Effector memory CD8-positive, alpha-beta T cell (primary cell): ENCODE measurements around the gene MVB12B.
A peak's percentile ranks its signal among the peaks of the same experiment; 100 is the strongest.

Experiments used
- ATAC-seq: fragments of 150-1000 bp; cut with Tn5 transposase; replicated peaks from 2 replicates; pipeline ENCODE4 v1.10.0; 2021; ENCODE audit warnings: mild to moderate bottlenecking, moderate library complexity
- DNase-seq, 3 experiments: peaks; one replicate each; pipeline ENCODE4 v3.0.0; 2021
- H3K27ac Mint-ChIP-seq, 2 donors: one replicate each; pipeline ENCODE4 v1.8.0; 2022; ENCODE audit warnings: mild to moderate bottlenecking in 2 of 2, mixed read lengths in 2 of 2, moderate library complexity in 2 of 2
- H3K27me3 Mint-ChIP-seq, 2 donors: one replicate each; pipeline ENCODE4 v1.8.0; 2022; ENCODE audit warnings: mixed read lengths in 2 of 2
- H3K36me3 Mint-ChIP-seq: one replicate; pipeline ENCODE4 v1.8.0; 2022; ENCODE audit warnings: mild to moderate bottlenecking, moderate library complexity, mixed read lengths; ENCODE audit not compliant: insufficient read depth
- H3K4me1 Mint-ChIP-seq, 2 donors: one replicate each; pipeline ENCODE4 v1.8.0; 2022; ENCODE audit warnings: low read depth in 2 of 2, mixed read lengths in 2 of 2
- H3K4me3 Mint-ChIP-seq, 2 donors: one replicate each; pipeline ENCODE4 v1.8.0; 2022; ENCODE audit warnings: mild to moderate bottlenecking in 2 of 2, mixed read lengths in 2 of 2, moderate library complexity in 2 of 2
- H3K9me3 Mint-ChIP-seq, 2 donors: one replicate each; pipeline ENCODE4 v1.8.0; 2022; ENCODE audit warnings: mixed read lengths in 2 of 2

The MVB12B gene

DNA sequence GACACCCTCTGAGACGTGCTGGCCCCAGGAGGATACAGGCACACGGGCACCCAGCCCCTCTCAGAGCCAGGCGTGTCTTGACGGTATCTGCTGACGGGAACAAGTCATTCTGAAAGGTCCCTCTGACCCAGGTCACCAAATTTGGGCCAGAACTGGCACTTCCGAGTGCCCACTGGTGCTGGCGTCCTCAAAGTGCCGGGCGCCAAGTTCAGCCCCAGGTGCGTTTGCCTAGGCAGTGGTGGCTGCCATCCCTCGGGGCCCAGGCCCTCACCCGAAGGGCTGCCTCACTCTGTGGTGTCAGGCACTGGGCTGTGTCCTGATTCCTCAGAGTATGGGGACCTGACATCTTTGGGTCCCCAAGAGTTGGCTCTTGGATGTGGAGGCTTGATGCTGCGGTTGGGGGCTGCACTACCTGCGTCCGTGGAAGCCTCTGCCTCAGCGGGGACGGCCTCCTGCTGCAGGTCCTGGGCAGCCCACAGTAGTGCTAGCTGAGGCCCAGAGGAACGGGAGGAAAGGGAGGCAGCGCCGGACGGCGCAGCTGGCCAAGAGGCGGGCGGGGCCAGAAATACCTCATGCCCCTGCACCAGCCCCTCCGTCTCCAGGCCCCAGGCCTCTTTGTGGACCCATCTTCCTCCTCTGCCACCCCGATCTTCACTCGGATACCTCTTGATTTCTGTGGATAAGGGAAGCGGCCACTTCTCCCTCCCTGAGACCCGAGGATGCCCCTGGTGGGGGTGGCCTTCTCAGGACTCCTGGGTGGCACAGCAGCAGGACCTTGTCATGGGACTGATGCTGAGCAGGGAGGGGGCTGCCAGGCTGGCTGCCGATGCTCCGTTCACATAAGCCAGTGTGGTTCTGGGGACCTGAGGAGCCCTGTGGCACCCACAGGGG, 177.7 kb downstream of the MVB12B start:
- Mint-ChIP-seq H3K4me1 (peaks cover 14 to 15% of the 10 kb centered on the region in 2 donors), H3K36me3 (peaks cover 20% of the 10 kb centered on the region), H3K9me3 (no peaks in the 10 kb centered on the region), H3K4me3 (no peak overlapping the region), H3K27me3 (no peaks in the 10 kb centered on the region), H3K27ac (no peak overlapping the region)
- DNase-seq (no peak), ATAC-seq (no peak)

DNA sequence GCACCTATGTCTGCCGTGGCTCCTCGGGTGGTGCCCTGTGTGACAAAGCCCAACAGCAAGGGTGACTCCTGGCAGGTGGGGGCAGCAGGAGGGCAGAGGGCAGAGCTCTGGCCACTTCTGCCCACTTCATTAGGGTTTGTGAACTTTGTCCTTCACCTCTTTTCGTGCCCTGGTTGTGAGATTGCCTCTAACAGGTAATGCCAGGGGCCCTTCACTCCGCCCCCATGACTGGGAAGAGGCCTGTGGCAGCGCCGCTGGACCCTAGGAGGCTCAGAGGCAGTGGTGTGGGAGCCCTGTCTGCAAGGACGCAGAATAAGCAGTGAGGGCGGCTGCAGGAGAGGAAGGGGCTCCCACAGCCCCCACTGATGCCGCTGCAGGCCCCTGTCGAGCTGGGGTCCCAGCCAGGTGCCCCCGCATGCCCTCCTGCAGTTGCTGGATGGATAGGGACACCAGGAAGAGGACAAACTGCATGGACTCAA, 178.4 kb downstream of the MVB12B start:
- Mint-ChIP-seq H3K4me1 (peaks cover 10 to 13% of the 10 kb centered on the region in 2 donors), H3K4me3 (no peak overlapping the region)
- DNase-seq, result no peak

DNA sequence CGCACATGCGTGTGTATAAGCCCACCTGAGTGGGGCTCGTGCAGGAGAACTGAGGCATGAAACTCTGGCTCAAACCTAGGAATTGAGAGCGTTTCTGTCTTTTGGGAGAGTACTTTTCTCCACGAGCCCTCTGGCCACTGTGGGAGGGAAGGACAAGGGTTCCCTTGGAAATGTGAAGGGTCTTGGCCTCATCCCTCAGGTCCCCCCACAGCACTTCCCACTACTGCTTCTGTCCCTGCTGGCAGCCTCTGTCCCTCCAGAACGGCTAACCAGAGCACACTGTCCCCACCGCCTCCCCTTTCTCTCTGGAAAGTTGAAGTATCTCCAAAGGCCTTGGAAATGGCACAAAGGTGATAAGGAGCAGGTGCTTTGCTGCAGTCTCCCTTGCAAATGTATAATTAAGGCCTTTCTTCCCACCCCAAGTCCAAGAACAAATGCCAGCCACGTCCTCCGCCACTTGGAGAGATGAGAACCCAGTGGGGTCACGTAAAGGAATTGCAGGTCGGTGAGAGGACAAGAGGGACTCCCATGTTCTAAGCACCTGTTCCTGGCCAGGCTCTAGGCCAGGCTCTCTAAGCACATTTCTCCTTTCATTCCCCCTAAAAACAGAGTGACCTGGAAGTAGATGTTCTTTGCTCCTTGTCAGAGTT, 179.2 kb downstream of the MVB12B start:
- ATAC-seq, result no peak
- Mint-ChIP-seq H3K4me1 (peaks cover 2 to 4% of the 10 kb centered on the region in 2 donors), H3K4me3 (no peak overlapping the region), H3K36me3 (peaks cover 17% of the 10 kb centered on the region), H3K9me3 (no peaks in the 10 kb centered on the region), H3K27me3 (no peaks in the 10 kb centered on the region), H3K27ac (no peak overlapping the region)
- DNase-seq, result no peak

More for the DNA sequence above, 178.4 kb downstream of the MVB12B start:
- Mint-ChIP-seq H3K27ac (no peak overlapping the region), H3K27me3 (no peaks in the 10 kb centered on the region), H3K36me3 (peaks cover 19% of the 10 kb centered on the region), H3K9me3 (no peaks in the 10 kb centered on the region)
- ATAC-seq, result no peak

DNA sequence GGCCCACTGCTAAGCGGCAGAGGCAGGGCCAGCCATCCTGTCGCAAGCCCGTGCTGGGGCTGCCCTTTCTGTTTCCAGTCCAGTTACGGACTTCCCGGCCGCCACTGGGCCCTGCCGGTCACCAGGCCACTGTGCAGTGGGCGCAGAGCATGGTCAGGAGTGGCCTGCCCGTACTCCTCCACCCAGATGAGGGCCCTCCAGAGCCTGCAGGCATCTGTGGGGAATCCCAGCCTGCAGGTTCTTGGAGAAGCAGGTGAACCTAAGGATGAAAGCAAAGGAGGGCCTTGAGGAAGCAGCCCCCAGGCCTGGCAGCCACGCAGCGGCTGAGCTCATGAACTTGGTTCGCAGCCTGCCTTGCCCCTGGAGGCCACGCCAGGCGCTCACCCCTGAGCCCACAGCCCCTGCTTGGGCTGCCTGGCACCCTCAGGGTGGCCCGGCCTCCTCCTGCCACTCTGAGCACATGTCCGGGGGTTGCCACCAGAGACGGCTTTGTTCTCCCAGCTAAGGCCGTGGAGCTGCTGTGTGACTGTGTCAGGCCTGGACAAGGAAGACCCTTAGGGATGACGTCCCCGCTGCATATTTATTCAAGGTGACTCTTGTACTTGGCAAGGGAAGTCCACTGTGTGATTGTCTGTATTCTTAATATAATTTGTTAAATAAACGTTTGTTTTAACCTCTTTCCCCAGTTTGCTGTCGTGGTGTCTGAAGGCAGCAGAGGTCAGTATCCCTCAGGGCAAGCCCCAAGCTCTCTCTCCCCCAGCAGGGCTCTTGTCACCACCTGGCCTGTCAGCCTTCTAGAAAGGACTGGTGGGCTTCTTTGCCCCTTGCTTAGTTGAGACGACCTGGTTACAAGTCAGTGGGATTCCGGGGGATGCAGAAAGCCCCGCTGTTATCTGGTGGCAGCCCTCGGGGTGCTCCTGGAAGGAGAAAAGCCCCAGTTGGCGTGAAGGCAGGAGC, 180.0 kb downstream of the MVB12B start:
- ATAC-seq (no peak), DNase-seq (no peak)
- Mint-ChIP-seq H3K36me3 (peaks cover 17% of the 10 kb centered on the region), H3K4me1 (peaks cover 0 to 3% of the 10 kb centered on the region in 2 donors), H3K9me3 (no peaks in the 10 kb centered on the region), H3K4me3 (no peak overlapping the region), H3K27me3 (no peaks in the 10 kb centered on the region), H3K27ac (no peak overlapping the region)

DNA sequence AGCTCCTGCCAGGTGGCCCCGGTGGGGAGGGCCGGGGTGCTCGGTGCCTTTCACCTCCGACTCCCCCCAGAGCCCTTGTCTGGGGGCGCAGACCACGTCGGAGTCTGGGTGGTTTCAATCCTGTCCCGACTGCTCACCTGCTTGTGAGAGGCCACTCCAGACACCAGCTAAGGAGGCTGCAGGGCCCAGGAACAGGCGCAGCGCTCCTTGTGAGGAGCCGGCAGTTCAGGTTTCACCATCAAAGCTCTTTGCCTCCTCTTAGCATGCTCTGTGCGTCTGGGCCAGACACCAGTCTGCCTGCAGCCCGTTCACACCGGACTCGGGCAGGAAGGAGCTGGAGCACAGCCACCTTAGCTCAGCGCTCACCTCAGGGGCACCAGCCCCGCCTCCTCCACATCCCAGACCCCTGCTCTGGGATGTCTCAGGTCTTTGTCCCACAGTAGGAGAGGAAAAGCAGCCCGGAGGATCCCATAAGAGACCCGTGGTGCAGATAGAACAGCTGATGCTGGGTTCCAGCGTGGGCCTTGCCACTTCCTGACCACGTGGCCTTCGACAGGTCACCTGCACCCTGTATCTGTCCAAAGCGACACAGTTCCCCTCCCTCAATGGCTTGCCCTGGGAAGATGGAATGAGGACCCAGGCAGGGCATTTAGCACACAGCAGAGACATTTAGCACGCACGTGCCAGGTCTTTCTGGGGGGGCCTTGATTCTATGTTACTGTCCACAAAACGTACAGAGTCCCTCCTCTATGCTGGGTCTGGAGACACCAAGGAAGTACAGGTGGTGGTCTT, 180.9 kb downstream of the MVB12B start:
- no peak overlapping the region for H3K27ac Mint-ChIP-seq
- H3K9me3 Mint-ChIP-seq, result no peaks in the 10 kb centered on the region

DNA sequence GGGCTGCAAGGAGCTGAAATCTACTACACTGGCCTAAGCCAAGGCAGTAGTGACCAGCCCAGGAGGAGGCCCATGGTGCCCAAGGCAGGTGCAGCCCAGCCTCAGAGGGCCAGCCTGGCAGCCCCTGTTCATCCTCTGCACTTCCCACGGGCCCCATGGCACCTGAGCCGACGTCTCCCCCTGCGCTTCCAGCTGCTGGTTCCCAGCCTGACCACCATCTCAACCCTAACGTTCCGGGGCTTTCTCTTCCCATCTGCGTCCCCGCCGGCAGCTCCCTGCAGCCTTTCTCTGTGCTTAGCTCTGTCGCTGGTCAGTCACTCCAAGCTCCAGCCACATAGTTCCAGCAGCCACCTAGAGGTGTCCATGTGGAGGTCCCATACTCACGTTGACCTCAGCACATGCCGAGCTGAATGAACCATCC, 181.6 kb downstream of the MVB12B start:
- ATAC-seq, result no peak
- H3K36me3 Mint-ChIP-seq, result peaks cover 14% of the 10 kb centered on the region

More for the DNA sequence above, 180.9 kb downstream of the MVB12B start:
- Mint-ChIP-seq H3K36me3 (peaks cover 14% of the 10 kb centered on the region), H3K4me1 (peaks cover 0 to 3% of the 10 kb centered on the region in 2 donors), H3K4me3 (no peak overlapping the region), H3K27me3 (no peaks in the 10 kb centered on the region)
- ATAC-seq (no peak), DNase-seq (no peak)

DNA sequence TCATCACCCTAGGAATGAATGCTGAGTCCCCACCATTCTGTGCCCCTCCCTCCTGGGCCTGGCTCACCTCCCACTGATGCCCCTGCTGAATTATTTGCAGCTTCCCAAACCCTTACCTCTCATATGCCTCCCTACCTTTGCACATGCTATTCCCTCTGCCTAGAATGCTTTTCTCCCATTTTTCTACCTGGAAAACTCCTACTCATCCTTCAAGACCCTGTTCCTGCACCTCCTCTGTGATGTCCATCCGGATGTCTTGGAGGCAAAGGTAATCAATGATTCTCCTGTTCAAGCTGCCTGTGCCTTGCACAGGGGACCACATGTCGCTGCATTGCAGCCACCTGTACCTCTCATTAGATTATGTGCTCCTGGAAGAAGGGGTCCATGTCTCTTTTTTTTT, 182.3 kb downstream of the MVB12B start:
- no peak for DNase-seq
- ATAC-seq, result no peak
- Mint-ChIP-seq H3K36me3 (peaks cover 10% of the 10 kb centered on the region), H3K27ac (no peak overlapping the region), H3K9me3 (no peaks in the 10 kb centered on the region), H3K4me3 (no peak overlapping the region), H3K4me1 (peaks cover 3 to 6% of the 10 kb centered on the region in 2 donors), H3K27me3 (no peaks in the 10 kb centered on the region)

More for the DNA sequence above, 181.6 kb downstream of the MVB12B start:
- H3K27me3 Mint-ChIP-seq, result no peaks in the 10 kb centered on the region
- no peak overlapping the region for H3K4me3 Mint-ChIP-seq
- no peak for DNase-seq
- H3K4me1 Mint-ChIP-seq, result peaks cover 2 to 5% of the 10 kb centered on the region in 2 donors
- H3K27ac Mint-ChIP-seq, result no peak overlapping the region
- no peaks in the 10 kb centered on the region for H3K9me3 Mint-ChIP-seq

DNA sequence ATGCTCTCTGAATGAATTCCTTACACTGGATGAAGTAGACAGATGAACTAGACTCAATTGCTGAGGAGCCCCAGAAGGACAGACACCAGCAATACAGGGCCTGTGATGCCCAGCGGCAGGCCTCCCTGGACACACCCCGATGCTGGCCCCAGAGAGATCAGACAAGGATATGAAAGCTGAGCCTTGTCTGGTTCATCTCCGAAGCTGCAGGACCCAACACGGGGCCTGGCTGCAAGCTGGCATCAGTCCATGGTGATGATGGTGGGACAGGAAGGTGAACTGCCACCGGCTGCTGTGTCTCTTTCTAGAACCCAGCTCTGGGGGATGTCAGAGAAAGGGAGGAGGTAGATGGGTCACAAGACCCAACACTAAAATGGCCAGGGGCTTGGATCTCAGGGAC, 183.1 kb downstream of the MVB12B start:
- Mint-ChIP-seq H3K4me1 (peaks cover 3 to 6% of the 10 kb centered on the region in 2 donors), H3K27me3 (no peaks in the 10 kb centered on the region), H3K27ac (peak overlapping the region in 1 of 2 donors; percentile 7), H3K9me3 (no peaks in the 10 kb centered on the region), H3K4me3 (no peak overlapping the region), H3K36me3 (peaks cover 4% of the 10 kb centered on the region)
- DNase-seq (no peak), ATAC-seq (no peak)

DNA sequence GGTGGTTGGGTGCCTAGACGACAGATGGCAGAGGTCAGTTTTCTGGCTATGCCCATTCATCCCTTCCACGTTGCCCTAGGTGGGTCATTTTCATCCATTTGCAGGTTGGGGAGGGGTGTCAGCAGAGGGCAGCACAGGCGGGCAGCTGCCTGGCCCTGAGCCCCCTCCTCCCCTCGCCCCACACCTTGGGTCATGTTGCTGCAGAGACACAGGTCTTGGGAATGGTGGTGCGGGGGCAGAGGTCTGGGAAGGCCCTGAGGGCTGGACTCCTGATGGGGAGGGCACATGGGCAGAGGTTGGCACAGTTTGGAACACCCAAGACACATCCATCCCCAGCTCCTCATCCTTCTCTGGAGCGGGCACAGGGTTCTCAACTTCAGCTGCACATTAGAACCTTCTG, 183.9 kb downstream of the MVB12B start:
- Mint-ChIP-seq H3K27me3 (no peaks in the 10 kb centered on the region), H3K27ac (no peak overlapping the region), H3K4me1 (peaks cover 8 to 11% of the 10 kb centered on the region in 2 donors), H3K9me3 (no peaks in the 10 kb centered on the region), H3K4me3 (no peak overlapping the region), H3K36me3 (no peaks in the 10 kb centered on the region)
- ATAC-seq (no peak), DNase-seq (no peak)

DNA sequence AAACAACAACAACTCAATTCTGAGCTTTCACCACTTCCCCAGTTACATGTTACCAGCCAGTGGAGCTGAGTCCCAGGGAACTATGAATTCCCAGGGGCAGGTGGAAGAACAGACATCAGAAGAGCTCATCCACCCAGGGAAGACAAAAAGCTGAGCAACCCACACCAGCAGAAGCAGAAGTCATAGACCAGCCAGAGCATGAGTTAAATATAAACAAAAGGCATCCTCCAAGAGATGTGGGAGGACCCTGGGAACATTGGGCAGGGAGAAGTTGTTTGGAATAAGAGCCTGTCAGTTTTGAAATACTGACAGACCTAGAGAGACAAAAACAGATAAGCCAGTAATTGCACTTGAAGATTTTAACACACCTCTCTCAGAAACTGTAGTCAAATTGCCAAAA, 184.8 kb downstream of the MVB12B start:
- Mint-ChIP-seq H3K4me1 (peaks cover 11 to 13% of the 10 kb centered on the region in 2 donors), H3K27ac (no peak overlapping the region), H3K27me3 (no peaks in the 10 kb centered on the region), H3K36me3 (no peaks in the 10 kb centered on the region), H3K4me3 (no peak overlapping the region), H3K9me3 (no peaks in the 10 kb centered on the region)
- ATAC-seq, result no peak
- DNase-seq, result no peak

DNA sequence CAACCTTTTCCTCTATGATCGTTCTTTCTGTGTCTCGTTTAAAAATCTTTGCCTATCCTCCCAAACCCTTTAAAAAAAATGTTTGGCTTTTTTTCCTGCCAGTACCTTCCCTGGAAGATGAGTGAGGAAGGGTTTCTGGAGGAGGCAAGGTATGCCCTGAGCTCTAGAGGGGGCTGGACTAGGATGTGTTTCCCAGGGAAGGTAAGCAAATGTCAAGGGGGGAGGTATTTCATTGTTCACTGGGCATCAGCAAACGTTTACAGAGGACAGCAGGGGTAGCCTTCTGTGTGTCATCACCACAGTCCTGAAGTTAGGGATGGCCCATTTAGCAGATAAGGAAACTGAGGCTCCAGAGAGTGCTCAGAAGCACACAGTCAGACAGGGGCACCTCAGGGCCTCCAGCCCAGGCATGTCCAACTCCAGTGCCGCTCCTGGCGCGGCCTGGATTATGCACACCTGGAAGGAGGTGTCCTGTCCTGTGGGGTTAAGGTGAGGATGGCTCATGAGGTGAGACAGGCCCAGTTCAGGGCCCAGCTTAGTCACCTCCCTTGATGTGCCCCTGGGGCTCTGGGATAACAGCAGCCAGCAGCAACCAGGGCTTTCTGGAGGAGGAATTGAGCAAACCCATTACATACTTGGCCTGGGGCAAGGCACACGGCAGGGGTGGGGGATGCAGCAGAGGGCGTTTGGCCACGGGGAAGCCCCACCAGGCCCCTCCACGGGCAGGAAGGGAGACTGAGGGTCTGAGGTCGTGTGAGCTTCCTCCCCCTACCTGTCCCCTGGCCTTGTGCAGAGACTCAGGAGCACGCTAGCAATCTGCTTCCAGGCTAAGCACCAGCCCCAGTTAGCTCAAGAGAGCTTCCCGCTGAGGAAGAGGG, 186.8 kb downstream of the MVB12B start:
- peaks cover 25 to 30% of the 10 kb centered on the region in 2 donors for H3K4me1 Mint-ChIP-seq
- H3K9me3 Mint-ChIP-seq, result no peaks in the 10 kb centered on the region
- H3K27me3 Mint-ChIP-seq, result no peaks in the 10 kb centered on the region
- H3K36me3 Mint-ChIP-seq, result no peaks in the 10 kb centered on the region
- no peak overlapping the region for H3K27ac Mint-ChIP-seq
- no peak overlapping the region for H3K4me3 Mint-ChIP-seq
- ATAC-seq (no peak), DNase-seq (no peak)
